Ovary (tissue), 3 donors: Measurements from ENCODE around the gene POLR1G.

ENCODE experiments used
- CTCF ChIP-seq, 3 donors: fragments of 450-650 bp in 2 of 3; fragments of 200-600 bp in 1 of 3; IDR thresholded peaks; one replicate each; pipeline versions ENCODE4 v1.5.1 to v1.8.0; 2016 to 2022; ENCODE audit warnings: antibody characterized with exemption in 3 of 3, mild to moderate bottlenecking in 1 of 3
- POLR2A ChIP-seq: fragments of 450-650 bp; IDR thresholded peaks from one replicate; pipeline ENCODE4 v1.6.1; 2017; ENCODE audit warnings: antibody characterized with exemption, mild to moderate bottlenecking, moderate library complexity
- donor health status: DM: no; HTN: no; CAD: no.

- TF ChIP-seq POLR2A = no peak
- no peak for TF ChIP-seq CTCF (IDR thresholded peaks at IDR 0.05)
Measured at GRCh38 chr19:45382426-45382825, 24.0 kb upstream of the POLR1G start.
